Esophagus muscularis mucosa (tissue), 4 donors: ENCODE data around the gene TACR2. TPM values are rescaled to one million over a fixed set of nuclear protein-coding genes. Genes with fewer than 3 reads are reported as not detected.

Experiments
- DNase-seq: peaks from one replicate; pipeline ENCODE4 v3.0.0-alpha.2; 2017; ENCODE audit errors: extremely low spot score
- H3K27ac ChIP-seq, 4 donors: fragments of 200-600 bp; sonication (generic); replicated peaks in 1 of 4; 1 replicate in 3 of 4; 2 replicates in 1 of 4; pipeline ENCODE4 v1.5.1; 2016 to 2019; ENCODE audit warnings: mild to moderate bottlenecking in 1 of 4
- H3K27me3 ChIP-seq, 4 donors: fragments of 200-600 bp; sonication (generic); one replicate each; pipeline versions ENCODE4 v1.5.1 to v1.6.0; 2016 to 2019
- H3K36me3 ChIP-seq, 4 donors: fragments of 200-600 bp; sonication (generic); one replicate each; pipeline ENCODE4 v1.5.1; 2016 to 2019
- H3K4me1 ChIP-seq, 4 donors: fragments of 200-600 bp; sonication (generic); one replicate each; pipeline ENCODE4 v1.5.1; 2016 to 2019
- H3K4me3 ChIP-seq, 4 donors: fragments of 200-600 bp; sonication (generic); 1 replicate in 2 of 4; 2 replicates in 2 of 4; pipeline ENCODE4 v1.5.1; 2016 to 2019; ENCODE audit warnings: mild to moderate bottlenecking in 4 of 4, moderate library complexity in 1 of 4
- H3K9me3 ChIP-seq, 4 donors: fragments of 200-600 bp; sonication (generic); 1 replicate in 3 of 4; 2 replicates in 1 of 4; pipeline ENCODE4 v1.5.1; 2016 to 2019
- CTCF ChIP-seq, 3 experiments: fragments of 200-600 bp in 2 of 3; fragments of 450-650 bp in 1 of 3; sonication (generic) in 2 of 3; IDR thresholded peaks; one replicate each; pipeline ENCODE4 v1.5.1; 2017 to 2019; ENCODE audit warnings: antibody characterized with exemption in 3 of 3, mild to moderate bottlenecking in 2 of 3, moderate library complexity in 1 of 3
- EP300 ChIP-seq: sonication (generic); formaldehyde crosslinking; IDR thresholded peaks from one replicate; pipeline ENCODE4 v1.6.1; 2017; ENCODE audit warnings: antibody characterized with exemption
- POLR2A ChIP-seq: fragments of 450-650 bp; IDR thresholded peaks from one replicate; pipeline ENCODE4 v1.6.1; 2017; ENCODE audit warnings: antibody characterized with exemption, moderate library complexity, mild to moderate bottlenecking, low read depth
- POLR2AphosphoS5 ChIP-seq, 2 donors: sonication (generic); formaldehyde crosslinking; IDR thresholded peaks; one replicate each; pipeline ENCODE4 v1.6.1; 2017; ENCODE audit warnings: antibody characterized with exemption in 2 of 2
- WGBS: methylation state at CpG from one replicate; pipeline ENCODE4 v1.1.5; 2018; 5-methylcytosine and 5-hydroxymethylcytosine counted together
- intact Hi-C: fragments of 100-400 bp; cut with DNase I; formaldehyde crosslinking; loops from one replicate; pipeline ENCODE4 v1.15.1; 2023
- total RNA-seq, 4 donors: library from RNA; depleted of rRNA; stranded (reverse); fragments of >200 nt; gene quantifications; one replicate each; pipeline versions ENCODE4 v1.1.0 to v1.2.1, GENCODE V29; 2016

TACR2 gene
- total RNA-seq, 4 donors from 2014 or later = 51.4 to 72.6 (median 68.1) TPM

- 35% methylated on average over 2 of the region's 7 CpGs for WGBS
Observed at GRCh38 chr10:69392481-69393000, 24.2 kb downstream of the TACR2 start.

GRCh38 chr10:69391158-69391557 is 25.6 kb downstream of the TACR2 start:
- DNase-seq = no peak
- intact Hi-C loops = no loop called here
- no peaks in the 10 kb centered on the region for H3K27me3 ChIP-seq
- no peaks in the 10 kb centered on the region for H3K9me3 ChIP-seq
- TF ChIP-seq CTCF (IDR thresholded peaks at IDR 0.05) = no peak
- no peak for TF ChIP-seq EP300
- no peak for TF ChIP-seq POLR2A
- TF ChIP-seq POLR2AphosphoS5 (IDR thresholded peaks at IDR 0.05) = no peak
- no peak overlapping the region for H3K4me3 ChIP-seq
- peaks cover 10 to 27% (median 23%) of the 10 kb centered on the region in 4 donors for H3K4me1 ChIP-seq
- 74% methylated on average over 6 of the region's 6 CpGs for WGBS
- peaks cover 34 to 96% (median 87%) of the 10 kb centered on the region in 4 donors for H3K36me3 ChIP-seq
- H3K27ac ChIP-seq = peak overlapping the region in 1 of 4 donors; percentile 53

More at GRCh38 chr10:69392481-69393000, 24.2 kb downstream of the TACR2 start:
- Histone ChIP-seq H3K9me3 (no peaks in the 10 kb centered on the region), H3K27ac (peak overlapping the region; percentile 35 to 65 (median 40)), H3K36me3 (peaks cover 31 to 96% (median 87%) of the 10 kb centered on the region in 4 donors), H3K4me3 (no peak overlapping the region), H3K4me1 (peaks cover 10 to 27% (median 23%) of the 10 kb centered on the region in 4 donors), H3K27me3 (no peaks in the 10 kb centered on the region)
- DNase-seq = peak; percentile 96
- intact Hi-C loops = loop anchor here (1.0 kb wide), 1 partner anchor 155 kb away; no protein-coding TSS in a partner anchor
- TF ChIP-seq POLR2A (no peak), CTCF (IDR thresholded peaks at IDR 0.05) (peak; percentile 97 to 99 (median 99)), POLR2AphosphoS5 (IDR thresholded peaks at IDR 0.05) (peak; percentile 53 to 76), EP300 (no peak)

GRCh38 chr10:69389827-69390490 is 26.8 kb downstream of the TACR2 start:
- Histone ChIP-seq H3K27ac (peak overlapping the region in 3 of 4 donors; percentile 24 to 53 (median 42)), H3K36me3 (peaks cover 37 to 98% (median 87%) of the 10 kb centered on the region in 4 donors), H3K4me1 (peaks cover 10 to 27% (median 23%) of the 10 kb centered on the region in 4 donors), H3K9me3 (no peaks in the 10 kb centered on the region), H3K4me3 (no peak overlapping the region), H3K27me3 (no peaks in the 10 kb centered on the region)
- intact Hi-C loops = no loop called here
- no peak for TF ChIP-seq EP300
- TF ChIP-seq POLR2A = no peak
- peak in 1 of 2 donors; percentile 20 for TF ChIP-seq POLR2AphosphoS5 (IDR thresholded peaks at IDR 0.05)
- no peak for TF ChIP-seq CTCF (IDR thresholded peaks at IDR 0.05)
- no peak for DNase-seq
- WGBS = 64% methylated on average over 8 of the region's 8 CpGs

GRCh38 chr10:69388488-69388887 is 28.2 kb downstream of the TACR2 start:
- TF ChIP-seq POLR2A (no peak), CTCF (IDR thresholded peaks at IDR 0.05) (no peak), POLR2AphosphoS5 (IDR thresholded peaks at IDR 0.05) (no peak)
- Histone ChIP-seq H3K27ac (no peak overlapping the region), H3K4me3 (no peak overlapping the region), H3K4me1 (peaks cover 15 to 35% (median 31%) of the 10 kb centered on the region in 4 donors), H3K9me3 (no peaks in the 10 kb centered on the region), H3K27me3 (no peaks in the 10 kb centered on the region), H3K36me3 (peaks cover 34 to 98% (median 88%) of the 10 kb centered on the region in 4 donors)
- intact Hi-C loops = no loop called here
- DNase-seq = no peak
- WGBS = 95% methylated on average over 2 of the region's 2 CpGs
